NCI-H2107 (cell line): ENCODE measurements around the gene CCNL2.
"Not testable (repeated sequence)": the region's sequence is repeated elsewhere in the genome, so short reads cannot be mapped to it uniquely, and the experiment has no call there.

ENCODE experiments used
- DNase-seq: peaks from one replicate; lab custom pipeline; 2025; lab: John Stamatoyannopoulos, UW

The CCNL2 gene

GRCh38 chr1:1399872-1400575, 889 bp upstream of the CCNL2 start:
- no peak for DNase-seq

DNA sequence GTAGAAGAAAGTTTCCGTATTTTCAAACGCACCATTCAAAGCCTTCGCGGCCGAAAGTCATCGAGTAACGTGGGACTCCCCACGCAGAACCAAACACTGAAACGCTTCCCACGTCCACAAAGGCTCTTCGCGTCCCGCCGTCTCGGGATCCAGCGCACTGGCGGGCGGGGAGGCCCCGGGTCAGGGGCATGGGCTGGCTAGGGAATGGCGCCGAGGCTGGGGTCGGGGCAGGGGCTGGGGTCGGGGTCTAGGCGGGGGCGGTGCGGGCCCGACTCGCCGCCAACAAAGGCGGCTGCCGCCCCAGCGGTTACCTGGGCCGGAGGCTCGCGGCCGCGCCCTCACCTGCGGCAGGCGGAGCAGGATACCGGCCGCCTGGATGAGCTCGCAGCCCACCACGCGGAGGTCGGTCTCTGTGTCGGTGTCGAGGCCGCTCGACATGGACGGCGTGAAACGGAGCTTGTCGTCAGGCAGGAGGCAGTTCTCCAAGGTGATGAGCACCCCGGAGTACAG, 403 bp downstream of the CCNL2 start:
- no peak for DNase-seq

DNA sequence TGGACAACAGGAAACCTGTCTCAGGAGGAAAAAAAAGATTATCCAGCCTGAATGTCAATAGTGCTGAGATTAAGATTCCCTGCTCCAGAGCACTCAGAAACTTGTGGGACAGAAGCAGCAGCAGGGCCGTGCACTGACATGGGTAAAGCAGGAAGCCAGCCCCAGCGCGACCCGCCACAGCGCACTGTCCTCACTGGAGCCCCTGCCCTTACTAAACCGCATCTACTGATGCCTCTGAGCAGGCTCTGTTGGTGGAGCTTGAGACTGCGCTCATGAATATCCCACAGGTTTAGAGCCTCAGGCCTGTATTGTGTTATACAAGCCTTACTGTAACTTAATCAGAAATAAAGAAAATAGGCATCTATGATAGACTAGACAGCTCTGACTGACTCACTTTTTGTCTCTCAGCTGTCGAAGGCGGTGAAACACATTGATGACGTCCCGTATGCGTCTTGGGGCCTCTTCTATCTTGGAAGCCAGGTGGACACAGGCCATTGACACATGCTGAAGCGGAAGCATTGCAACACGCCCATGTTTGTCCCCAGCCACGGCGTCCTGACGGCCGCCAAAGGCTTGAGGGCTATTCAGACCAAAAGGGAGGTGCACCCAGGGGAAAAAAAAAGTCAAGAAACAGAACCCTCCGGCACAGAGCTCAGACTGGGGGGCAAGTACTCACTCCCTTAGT, 1.2 kb downstream of the CCNL2 start:
- DNase-seq, result no peak

DNA sequence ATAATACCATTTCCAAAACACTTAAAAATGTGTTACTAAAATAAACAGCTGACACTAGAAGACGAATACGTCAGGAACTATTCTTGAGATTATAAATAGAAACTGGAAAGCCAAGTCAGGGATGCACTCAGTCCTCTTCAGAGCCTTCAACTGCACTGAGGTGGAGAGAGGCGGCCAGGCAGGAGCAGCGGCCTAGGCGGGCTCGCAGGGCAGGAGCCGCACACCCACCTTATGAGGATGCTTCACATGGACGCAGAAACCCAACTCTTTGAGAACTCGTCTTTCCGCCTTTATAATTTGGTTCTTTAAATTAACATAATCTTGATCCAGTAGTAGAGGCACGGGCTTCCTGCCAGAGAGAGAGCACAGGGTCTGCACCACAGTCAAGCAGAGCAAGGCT, 4.0 kb downstream of the CCNL2 start:
- no peak for DNase-seq

DNA sequence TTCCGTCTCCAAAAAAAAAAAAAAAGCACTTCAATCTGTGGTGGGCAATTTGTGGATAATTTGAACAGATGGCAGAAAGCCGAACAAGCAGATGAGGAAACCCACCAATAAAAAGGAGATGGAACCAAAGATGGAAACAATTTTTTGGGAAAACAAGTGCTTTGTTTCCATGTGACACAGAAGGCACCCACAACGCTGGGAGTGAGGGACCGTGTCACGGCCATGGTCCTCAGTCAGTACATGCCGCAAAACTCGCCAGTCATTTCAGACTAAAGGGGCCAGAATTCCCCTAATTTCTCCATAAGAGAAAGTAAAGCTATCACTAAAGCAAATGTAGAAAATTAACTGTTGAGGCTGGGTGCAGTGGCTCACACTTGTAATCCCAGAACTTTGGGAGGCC, 5.0 kb downstream of the CCNL2 start:
- no peak for DNase-seq

DNA sequence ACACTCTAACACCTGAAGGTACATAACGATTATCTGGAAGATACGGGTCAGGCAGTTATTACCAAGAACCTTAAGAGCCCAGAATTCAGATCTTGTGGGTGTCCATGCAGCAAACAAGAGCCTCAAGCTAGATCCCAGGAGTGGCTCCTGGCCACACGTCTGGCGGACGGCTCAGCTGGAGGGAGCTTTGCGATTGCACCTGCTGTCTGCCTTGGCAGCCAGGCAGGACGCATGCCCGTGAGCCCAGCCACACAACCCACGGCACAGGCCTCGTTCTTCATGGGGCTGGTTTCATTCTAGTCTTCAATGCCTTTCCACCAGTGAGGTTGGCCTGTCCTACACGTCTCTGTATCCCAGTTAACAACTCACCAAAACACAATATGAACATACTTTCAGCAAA, 5.7 kb downstream of the CCNL2 start:
- DNase-seq, result no peak

DNA sequence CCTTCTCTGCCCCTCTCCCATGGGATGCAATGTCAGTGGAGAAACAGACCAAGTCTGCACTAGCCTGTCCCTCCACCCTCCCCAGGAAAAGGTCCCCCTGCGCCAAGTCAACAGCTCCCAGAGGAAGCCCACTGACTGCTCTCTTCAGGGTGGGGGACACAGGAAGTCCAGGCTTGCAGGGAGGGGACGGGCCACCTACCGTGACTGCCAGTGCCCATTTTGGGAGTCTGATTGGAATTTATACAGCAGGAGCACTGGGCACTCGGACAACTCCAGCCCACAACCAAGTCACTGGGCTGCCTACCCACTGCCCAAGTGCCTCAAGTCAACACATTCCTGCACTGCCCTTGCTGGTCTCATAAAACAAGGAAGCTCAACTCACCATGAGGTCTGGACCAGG, 6.1 kb downstream of the CCNL2 start:
- no peak for DNase-seq

DNA sequence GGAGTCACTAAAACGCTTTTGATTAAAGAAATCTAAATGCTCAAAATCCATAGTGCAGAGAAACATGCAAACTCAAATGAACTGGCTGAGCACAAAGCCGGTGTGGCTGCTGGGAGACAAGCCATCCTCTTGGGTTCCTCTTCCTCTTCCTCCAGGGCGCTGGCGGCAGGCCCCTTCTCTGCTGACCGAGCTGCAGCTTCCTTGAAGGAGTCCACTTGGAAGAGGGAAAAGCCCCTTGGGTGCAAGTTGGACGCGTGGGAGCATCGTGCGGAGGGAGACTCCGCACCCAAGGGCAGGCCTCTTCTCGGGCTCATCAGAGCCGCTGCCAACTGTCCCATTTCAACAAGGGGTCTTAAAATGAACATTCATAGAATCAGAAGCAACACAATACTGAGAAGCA, 7.9 kb downstream of the CCNL2 start:
- DNase-seq, result no peak

GRCh38 chr1:1390675-1391074, 8.5 kb downstream of the CCNL2 start:
- DNase-seq, result no peak

DNA sequence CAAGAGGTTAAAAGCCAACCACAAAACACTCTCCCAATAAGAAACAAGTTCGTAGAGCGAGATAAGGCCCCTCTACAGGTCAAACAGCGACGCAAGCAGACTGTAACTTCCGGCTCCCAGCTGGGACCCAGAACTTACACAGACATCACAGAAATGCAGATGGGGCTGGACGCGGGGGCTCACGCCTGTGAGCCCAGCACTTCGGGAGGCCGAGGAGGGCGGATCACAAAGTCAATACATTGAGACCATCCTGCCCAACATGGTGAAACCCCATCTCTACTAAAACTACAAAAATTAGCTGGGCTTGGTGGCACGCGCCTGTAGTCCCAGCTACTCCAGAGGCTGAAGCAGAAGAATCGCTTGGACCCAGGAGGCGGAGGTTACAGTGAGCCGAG, 11.1 kb downstream of the CCNL2 start:
- DNase-seq, result no peak

DNA sequence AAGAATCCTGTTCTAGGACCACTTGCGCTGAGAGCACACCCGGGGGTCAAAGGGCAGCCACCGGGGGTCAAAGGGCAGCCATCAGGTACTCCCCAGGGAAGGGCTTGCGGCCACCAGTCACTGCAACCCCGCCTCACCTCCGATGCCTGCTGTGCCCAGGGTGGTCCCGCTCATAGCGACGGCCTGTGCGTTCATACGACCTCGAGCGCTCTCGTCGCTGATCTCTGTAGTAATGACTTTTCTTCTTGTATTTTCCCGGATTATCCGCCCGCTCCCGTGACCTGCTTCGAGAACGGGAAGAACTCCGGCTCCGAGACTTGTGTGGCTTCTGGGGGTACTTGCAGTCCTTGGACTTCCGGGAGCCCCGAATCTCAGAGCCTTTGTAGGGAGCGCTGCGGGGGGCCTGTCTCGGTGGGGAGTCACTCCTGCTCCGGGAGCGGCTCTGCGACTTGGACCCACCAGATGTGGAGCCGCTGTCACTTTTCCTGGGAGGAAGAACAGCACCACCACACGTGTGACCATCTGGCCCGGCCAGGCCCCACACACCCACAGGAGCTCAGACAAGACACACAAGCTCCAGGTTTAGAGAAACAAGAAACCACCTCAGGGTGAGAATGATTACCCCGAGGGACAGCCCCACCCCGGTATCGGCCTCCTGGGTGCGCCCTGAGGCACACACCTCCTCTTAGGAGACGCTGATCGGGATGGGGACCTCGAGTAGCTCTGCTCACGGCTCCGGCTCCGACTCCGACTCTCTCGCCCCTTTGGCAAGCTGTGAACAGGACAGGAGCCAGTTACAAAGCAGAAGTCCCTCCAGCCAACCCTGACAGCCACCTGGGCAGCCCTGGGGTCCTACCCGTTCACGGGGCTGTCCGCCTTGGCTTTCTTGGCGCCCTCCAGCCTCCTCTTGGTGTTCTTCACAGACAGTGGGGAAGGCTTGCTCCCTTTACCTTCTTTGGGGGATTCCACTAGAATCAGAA, 11.7 kb downstream of the CCNL2 start:
- DNase-seq, result no peak

DNA sequence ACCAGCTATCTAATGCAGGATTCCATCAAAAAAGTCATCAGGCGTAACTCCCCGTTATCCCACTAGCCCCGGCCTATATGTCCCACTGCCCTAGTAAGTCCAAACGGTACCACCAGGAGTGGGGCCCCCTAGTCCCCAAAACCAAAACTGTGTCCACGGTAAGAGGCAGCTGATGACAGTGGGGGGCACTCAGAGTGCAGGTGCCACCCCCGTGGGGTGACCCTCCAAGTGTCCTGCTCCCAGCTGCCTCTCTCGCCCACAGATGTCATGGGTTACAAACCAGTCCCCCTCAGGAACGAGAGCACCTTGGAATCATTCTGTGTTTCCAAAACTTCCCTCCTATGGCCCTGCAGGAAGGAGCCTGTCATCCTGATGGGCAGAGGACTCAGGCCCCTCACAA, 13.2 kb downstream of the CCNL2 start:
- DNase-seq, result no peak

GRCh38 chr1:1385339-1385738, 13.8 kb downstream of the CCNL2 start:
- not testable (repeated sequence) for DNase-seq

DNA sequence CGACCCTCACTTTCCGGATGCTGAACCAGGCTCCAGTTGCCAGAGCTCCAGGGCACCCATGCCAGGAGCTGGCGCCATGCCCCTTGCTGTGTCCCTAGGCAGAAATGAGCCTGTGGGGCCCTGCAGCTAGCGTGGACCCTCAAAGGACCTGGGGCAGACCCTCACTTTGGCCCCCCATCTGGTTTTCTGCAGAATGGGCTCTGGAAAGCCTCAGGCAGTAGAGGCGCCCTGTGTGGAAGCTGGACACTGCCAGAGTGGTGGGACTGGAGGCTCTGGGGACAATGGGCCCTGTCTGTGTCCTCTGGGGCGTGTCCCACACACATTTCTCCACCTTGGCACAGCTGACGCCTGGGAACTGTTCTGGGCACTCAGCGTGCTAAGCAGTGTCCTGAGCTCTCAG, 17.8 kb downstream of the CCNL2 start:
- DNase-seq, result no peak

GRCh38 chr1:1380860-1381259, 18.3 kb downstream of the CCNL2 start:
- DNase-seq, result no peak

GRCh38 chr1:1377540-1378205, 21.5 kb downstream of the CCNL2 start:
- DNase-seq, result no peak

GRCh38 chr1:1376551-1377226, 22.4 kb downstream of the CCNL2 start:
- no peak for DNase-seq

- peak; percentile 68 for DNase-seq
These were observed 24.0 kb downstream of the CCNL2 start, which contains the start of gene AURKAIP1 for GRCh38 chr1:1374929-1375662. TSS of gene AURKAIP1 (minus strand) at chr1:1375207. CDS start at chr1:1374756, 451 bp downstream.

DNA sequence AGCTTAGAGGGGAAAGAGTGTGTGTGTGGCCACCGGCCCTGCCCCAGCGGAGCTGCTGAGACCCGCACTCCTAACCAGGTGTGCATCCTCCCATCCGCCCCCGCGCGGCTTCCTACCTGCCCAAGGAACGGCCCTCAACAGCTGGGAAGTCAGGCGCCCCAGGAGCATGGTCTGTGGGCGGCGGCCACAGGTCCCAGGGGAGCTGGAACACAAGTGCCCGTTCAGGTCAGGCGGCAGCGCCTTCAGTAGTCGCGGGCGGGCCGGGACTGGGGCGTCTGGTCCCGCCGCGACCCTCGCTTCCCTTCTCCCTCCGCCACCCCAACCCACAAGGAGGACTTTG, 24.6 kb downstream of the CCNL2 start:
- no peak for DNase-seq

- DNase-seq, result no peak
These were observed 25.1 kb downstream of the CCNL2 start for GRCh38 chr1:1373815-1374588.
